Right renal pelvis (tissue), 4 donors: ENCODE measurements around the gene IKZF4. TPM values are rescaled to one million over a fixed set of nuclear protein-coding genes. Genes with fewer than 3 reads are reported as not detected.
"Not testable (repeated sequence)": the region's sequence is repeated elsewhere in the genome, so short reads cannot be mapped to it uniquely, and the experiment has no call there.

Experiments
- DNase-seq, 4 donors: peaks; one replicate each; pipeline ENCODE4 v3.0.0-alpha.2; 2013; ENCODE audit warnings: low read depth in 4 of 4, low spot score in 3 of 4, missing footprints in 1 of 4
- polyA plus RNA-seq, 4 donors: library from polyadenylated mRNA; unstranded; fragments of 120-200 nt; gene quantifications; one replicate each; pipeline ENCODE4 v1.2.1, GENCODE V29; 2013; ENCODE audit not compliant: insufficient read length in 4 of 4

IKZF4 gene
- polyA plus RNA-seq, 4 donors, result 15.4 to 18.5 (median 17.0) TPM

DNA sequence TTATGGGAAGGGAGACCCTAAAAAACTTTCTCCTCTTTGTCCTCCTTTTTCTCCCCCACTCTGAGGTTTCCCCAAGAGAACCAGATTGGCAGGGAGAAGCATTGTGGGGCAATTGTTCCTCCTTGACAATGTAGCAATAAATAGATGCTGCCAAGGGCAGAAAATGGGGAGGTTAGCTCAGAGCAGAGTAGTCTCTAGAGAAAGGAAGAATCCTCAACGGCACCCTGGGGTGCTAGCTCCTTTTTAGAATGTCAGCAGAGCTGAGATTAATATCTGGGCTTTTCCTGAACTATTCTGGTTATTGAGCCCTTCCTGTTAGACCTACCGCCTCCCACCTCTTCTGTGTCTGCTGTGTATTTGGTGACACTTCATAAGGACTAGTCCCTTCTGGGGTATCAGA is 16.3 kb downstream of the IKZF4 start:
- no peak for DNase-seq

DNA sequence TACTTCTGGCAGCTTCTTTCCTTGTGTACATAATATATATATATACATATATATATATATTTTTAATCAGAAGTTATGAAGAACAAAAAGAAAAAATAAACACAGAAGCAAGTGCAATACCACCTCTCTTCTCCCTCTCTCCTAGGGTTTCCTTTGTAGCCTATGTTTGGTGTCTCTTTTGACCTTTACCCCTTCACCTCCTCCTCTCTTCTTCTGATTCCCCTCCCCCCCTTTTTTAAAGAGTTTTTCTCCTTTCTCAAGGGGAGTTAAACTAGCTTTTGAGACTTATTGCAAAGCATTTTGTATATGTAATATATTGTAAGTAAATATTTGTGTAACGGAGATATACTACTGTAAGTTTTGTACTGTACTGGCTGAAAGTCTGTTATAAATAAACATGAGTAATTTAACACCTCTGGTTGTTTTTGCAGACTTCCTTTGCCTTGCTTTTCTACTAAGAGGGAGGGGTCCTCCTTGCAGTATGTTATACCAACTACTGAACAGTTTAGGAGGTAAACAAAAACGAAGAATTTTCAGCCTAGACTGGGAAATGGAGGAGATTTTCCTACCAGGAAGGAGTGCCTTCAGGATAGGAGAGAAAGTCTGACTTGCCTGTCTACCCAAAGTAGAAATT is 17.3 kb downstream of the IKZF4 start:
- DNase-seq, result no peak

DNA sequence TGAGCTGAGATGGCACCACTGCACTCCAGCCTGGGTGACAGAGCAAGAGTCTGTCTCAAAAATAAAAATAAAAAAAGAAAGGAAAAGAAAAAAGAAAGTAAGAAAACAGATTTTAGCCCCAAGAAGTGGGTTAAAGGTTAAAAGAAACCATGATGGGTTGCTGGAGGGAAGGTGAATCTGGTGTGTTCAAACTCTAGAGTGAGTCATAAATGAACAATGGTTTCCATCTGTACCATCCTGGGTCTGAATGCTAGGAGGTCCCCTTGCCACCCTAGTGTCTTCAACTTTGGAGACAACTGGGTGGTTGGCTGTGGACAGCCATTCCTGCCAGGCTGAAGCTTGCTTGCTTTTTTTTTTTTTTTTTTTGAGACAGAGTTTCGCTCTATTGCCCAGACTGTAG is 19.3 kb downstream of the IKZF4 start:
- no peak for DNase-seq

DNA sequence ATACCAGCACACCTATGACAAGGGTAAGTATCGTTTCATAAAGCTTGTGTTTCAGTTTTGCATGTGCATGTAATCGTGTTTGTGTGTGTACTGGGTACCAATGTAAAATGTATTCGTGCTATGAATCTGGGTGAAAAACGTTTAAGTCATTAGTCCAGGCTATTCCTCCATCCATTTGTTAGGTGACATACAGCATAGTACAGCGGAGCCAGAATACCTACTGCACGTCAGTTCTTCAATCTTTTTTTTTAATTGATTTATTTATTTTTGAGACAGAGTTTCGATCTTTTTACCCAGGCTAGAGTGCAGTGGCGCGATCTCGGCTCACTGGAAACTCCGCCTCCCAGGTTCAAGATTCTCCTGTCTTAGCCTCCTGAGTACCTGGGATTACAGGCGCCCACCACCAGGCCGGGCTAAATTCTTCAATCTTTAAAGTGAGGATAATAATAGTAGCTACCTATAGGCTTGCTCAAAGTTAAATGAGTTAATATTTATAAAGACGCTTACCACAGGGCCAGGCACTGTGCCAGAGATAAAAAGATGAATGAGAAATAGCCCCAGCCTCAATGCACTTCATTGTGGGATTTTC is 20.2 kb downstream of the IKZF4 start:
- no peak for DNase-seq

DNA sequence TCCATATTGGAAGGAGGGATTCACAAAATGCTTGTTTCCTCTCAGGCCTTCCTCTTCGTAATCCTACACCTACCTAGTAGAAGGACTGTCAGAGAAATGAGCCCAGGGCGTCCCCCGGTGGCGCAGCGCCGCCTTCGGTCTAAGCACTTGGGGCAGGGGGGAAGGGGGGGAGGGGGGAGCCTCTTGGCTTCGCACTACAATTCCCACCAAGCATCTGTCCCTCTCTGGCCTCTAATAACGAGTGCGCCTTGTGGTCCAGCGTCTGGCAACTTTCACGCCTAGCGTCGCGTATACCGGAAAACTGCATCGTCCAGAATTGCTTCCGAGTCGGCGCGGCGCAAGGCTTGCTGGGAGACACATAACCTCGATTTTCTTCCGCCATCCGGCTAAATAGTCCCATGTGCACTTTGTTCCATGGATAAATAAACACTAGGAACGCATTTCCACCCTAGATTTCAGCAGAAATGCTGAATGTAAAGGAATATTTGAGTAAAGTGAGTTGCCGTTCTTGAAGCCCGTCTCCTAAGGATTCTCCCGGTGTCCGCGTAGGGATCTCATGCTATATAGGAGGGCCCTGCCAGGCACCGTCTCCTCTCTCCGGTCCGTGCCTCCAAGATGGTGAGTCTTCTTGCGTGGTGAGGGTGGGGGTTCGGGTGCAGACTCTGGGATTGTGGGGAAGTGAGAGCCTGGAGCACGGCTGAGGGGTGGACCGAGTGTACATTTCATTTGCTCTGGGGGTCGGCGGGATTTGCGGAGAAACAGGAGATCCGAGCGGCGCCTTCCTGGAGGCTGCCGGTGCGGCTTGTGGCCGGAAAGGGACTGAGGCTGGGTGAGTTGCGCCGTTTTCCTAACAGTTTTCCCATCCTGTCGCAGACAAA is 20.9 kb downstream of the IKZF4 start, which contains the start of gene RPS26:
RPS26 (plus strand) TSS at position 367 of the 878 bp plus-strand sequence; CDS start at position 616, 249 bp downstream.
- DNase-seq, result peak; percentile 98 to 99 (median 99)

DNA sequence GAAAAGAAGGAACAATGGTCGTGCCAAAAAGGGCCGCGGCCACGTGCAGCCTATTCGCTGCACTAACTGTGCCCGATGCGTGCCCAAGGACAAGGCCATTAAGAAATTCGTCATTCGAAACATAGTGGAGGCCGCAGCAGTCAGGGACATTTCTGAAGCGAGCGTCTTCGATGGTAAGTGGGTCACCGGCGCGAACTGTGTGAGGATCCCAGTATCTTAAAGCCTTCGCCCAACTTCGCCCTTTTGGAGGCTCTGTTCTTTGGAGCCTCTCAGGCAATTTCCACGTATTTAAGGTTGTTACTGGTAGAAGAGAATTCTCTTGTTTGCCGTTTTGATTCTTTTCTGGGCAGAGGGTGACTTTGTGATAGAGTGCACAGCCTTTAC is 21.6 kb downstream of the IKZF4 start:
- DNase-seq, result not testable (repeated sequence)

DNA sequence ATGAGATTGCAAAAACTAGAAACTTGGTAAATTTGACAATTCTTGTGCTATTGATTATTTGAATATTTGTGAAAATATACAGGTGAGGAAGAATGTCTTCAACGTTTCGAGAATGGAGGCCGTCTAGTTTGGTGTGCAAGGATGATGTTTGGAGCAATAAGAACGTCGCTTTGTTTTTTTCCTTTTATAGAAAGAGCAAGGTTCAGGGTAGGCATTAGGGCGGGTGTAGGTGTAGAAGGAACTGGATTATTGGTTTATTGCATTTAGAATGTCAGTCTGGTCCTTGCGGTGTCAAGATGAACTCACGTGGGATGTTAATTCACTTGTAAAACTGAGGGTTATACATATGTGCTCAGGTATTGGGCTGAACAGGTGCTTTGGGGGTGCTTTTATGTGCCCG is 22.0 kb downstream of the IKZF4 start:
- DNase-seq, result no peak

DNA sequence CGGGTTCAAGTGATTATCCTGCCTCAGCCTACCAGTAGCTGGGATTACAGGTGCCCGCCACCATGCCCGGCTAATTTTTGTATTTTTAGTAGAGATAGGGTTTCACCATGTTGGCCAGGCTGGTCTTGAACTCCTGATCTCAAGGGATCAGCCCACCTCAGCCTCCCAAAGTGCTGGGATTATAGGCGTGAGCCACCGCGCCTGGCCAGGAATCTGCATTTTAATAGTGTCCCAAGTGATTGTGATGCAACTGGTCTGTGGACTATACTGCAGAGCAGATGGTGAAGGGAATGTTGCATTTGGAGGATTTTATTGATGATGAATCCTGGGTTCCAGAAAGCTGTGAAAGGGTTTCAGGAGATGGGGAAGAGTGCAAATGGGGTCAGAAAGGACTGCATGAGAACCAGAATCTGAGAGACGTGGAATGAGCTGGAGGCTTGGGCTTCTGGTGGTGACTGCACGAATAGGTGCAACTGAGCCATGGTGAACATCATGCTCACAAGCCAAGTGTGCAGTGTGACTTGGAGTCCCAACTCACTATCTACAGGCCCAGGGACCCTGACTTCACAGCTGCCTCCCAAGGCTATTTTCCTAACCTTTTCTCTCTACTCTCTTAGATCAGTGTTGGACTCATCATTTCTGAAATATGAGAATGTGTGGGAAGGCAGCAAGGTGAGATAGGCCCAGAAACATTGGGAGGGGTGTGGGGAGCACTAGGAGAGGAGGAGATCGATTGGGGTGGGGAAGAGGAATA is 25.4 kb downstream of the IKZF4 start:
- no peak for DNase-seq

DNA sequence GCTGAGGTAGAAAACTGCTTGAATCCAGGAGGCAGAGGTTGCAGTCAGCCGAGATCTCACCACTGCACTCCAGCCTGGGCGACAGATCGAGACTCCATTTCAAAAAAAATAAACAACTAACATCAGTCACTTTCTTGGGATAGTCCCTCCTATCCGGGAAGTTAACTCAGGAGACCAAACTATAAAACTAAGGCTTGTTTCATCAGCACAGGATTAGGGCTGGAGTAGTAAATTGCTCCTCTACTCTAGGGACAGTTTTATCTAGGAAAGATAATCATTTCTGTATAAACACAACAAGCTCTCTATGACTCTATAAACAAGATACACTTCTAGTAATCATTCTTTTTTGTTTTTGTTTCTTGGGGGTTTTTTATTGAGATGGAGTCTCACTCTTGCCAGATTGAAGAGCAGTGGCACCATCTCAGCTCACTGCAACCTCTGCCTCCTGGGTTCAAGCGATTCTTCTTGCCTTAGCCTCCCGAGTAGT is 32.6 kb downstream of the IKZF4 start:
- no peak for DNase-seq

DNA sequence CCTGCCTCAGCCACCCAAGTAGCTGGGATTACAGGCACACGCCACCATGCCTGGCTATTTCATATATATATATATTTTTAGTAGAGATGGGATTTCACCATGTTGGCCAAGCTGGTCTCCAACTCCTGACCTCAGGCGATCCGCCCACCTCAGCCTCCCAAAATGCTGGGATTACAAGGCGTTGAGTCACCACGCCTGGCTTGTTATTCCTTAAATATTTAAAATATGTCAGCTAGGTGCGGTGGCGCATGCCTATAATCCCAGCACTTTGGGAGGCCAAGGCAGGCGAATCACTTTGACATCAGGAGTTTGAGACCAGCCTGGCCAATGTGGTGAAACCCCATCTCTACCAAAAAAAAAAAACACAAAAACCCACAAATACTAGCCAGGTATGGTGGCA is 39.1 kb downstream of the IKZF4 start:
- not testable (repeated sequence) for DNase-seq

DNA sequence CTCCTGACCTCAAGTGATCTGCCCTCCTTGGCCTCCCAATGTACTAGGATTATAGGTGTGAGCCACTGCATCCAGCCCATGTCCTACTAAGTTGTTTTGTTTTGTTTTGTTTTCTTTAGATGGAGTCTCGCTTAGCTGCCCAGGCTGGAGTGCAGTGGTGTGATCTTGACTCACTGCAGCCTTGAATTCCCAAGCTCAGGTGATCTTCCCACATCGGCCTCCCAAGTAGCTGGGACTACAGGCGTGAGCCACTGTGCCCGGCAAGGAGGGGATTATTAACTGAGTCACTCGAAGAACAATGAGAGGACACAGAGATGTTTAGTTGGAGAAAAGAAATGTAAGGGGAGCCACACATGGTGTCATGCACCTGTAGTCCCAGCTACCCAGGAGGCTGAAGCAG is 41.1 kb downstream of the IKZF4 start:
- DNase-seq, result no peak

DNA sequence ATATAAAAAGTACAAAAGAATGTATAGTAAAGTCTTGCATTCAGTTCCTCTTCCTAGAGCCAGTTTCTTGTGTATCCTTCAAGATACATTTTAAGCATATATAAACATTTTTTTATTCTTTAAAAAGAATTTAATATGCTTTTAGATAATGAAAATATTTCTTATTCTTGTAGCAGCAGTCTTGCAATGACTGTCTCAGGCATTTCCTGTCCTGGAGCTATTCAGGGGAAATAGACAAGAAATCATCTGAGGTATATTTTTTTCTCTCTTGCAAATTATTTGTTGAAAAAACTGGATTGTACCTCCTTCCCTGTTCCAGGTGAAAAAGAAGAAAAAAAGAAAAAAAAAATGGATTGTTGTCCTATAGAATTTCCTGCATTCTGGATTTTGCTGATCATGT is 42.2 kb downstream of the IKZF4 start:
- DNase-seq, result no peak

DNA sequence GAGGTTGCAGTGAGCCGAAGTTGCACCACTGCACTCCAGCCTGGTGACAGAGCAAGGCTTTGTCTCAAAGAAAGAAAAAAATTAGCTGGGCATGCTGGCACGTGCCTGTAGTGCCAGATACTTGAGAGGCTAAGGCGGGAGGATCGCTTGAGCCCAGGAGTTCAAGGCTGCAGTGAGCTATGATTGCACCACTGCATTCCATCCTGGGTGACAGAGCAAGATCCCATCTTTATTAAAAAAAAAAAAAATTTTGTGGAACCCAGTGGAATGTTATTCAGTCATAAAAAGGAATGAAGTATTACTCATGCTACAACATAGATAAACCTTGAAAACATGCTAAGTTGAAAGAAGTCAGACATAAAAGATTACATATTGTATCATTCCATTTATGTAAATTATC is 50.8 kb downstream of the IKZF4 start:
- no peak for DNase-seq

DNA sequence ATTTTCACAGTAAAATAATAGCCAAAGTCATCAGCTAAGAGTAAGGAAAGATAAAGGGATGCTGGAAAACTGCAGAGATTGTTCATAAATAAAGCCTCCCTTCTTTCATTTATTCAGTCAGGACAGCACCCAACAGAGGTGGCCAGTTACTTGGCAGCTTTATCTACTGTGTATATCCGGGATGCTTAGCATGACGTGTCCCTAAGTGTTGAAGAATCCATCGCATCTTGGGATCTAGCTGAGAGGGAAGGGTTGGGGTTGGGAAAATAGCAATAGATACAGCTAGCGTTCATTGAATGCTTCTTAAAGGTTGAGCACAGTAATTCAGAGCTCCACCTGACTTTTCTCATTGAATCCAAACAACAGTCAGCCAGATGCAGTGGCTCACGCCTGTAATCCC is 53.6 kb downstream of the IKZF4 start:
- DNase-seq, result no peak

DNA sequence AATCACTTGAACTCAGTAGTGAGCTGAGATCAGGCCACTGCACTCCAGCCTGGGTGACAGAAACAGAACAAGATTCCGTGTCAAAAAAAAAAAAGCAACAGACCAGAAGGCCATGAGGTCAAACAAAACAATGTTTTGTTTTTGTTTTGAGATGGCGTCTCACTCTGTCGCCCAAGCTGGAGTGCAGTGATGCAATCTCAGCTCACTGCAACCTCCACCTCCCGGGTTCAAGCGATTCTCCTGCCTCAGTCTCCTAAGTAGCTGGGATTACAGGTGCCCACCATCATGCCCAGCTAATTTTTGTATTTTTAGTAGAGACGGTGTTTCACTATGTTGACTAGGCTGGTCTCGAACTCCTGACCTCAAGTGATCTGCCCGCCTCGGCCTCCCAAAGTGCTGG is 57.1 kb downstream of the IKZF4 start:
- DNase-seq, result not testable (repeated sequence)

DNA sequence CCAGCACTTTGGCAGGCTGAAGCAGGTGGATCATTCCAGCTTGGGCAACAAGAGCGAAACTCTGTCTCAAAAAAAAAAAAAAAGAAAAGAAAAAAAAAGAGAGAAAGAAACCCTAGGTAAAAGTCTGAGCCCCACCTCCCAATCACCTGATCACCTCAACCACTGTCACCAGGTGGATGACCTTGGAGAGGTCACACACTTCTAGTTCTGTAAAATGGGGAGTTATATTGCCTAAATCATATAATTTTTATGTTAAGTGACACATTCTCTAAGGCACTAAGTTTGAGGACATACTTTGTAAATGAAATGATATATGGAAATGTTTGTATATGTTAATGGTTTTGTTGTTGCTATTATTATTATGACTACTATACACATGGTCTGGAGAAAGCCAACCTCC is 57.6 kb downstream of the IKZF4 start:
- DNase-seq, result no peak

DNA sequence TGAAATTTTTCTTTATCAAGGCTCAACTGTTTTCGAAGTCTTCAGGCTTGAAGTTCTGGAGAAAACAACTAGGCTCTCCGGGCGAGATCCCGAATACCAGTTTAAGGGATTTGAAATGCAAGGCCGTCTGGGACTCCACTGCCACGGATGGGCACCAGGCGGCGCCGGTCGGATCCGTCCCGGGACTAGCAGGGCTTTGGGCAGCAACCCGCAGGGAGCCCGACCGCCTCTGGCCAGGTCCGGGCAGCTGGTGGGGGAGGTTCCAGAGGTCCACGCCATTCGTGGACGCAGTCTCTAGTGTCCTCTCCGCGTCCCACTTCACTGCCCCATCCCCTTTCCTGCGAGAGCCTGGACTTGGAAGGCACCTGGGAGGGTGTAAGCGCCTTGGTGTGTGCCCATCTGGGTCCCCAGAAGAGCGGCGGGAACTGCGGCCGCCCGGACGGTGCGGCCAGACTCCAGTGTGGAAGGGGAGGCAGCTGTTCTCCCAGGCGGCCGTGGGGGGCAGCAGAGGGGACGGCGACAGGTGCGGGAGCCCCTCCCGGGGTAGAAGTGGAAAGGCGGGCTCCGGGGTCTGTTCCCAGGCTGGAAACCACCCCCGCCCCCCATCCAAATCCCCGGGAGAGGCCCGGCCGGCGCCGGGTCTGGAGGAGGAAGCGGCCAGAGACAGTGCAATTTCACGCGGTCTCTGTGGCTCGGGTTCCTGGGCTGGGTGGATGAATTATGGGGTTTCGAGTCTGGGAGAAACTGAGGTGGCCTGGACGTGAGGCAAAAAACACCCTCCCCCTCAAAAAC is 58.3 kb downstream of the IKZF4 start:
- DNase-seq, result peak in 3 of 4 donors; percentile 62 to 71 (median 64)

DNA sequence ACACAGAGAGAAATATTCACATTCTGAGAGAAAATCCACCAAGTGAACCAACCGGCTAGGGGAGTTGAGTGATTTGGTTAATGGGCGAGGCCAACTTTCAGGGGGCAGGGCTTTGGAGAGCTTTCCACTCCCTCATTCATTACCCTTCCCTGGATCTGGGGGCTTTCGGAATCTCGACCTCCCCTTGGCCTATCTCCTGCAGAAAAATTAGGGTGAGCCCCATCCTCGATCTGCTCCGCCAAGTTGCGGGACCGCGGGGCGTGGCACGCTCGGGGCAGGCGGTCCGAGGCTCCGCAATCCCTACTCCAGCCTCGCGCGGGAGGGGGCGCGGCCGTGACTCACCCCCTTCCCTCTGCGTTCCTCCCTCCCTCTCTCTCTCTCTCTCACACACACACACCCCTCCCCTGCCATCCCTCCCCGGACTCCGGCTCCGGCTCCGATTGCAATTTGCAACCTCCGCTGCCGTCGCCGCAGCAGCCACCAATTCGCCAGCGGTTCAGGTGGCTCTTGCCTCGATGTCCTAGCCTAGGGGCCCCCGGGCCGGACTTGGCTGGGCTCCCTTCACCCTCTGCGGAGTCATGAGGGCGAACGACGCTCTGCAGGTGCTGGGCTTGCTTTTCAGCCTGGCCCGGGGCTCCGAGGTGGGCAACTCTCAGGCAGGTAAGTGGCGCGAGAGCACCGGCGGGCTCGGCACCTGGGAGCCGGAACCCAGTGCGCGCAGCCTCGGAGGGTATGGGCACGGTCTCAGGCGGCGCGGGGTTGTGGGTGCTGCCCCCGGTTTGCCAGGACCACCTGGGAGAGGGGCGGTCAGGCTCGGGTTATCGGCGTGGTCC is 59.1 kb downstream of the IKZF4 start, which contains the start of gene ERBB3:
ERBB3 (plus strand) TSS at position 443 of the 833 bp plus-strand sequence; CDS start at position 579, 136 bp downstream.
- DNase-seq, result peak in 3 of 4 donors; percentile 57 to 75 (median 63)
